ENCODE results near the gene DLL1. TPM values are rescaled to one million over a fixed set of nuclear protein-coding genes. Genes with fewer than 3 reads are reported as not detected.
A peak's percentile ranks its signal among the peaks of the same experiment; 100 is the strongest.

DLL1 gene
- total and polyA plus RNA-seq, 4 donors: 10.4 to 42.8 (median 21.7) TPM

GRCh38 chr6:170311696-170312095 is 20.8 kb upstream of the DLL1 start:
- Histone ChIP-seq H3K36me3 (ENCODE audit: control insufficient read depth, insufficient read depth, low read length) (no peaks in the 10 kb centered on the region), H3K9me3 (ENCODE audit: control insufficient read depth, insufficient read depth, low read length) (no peaks in the 10 kb centered on the region), H3K4me3 (ENCODE audit: low read depth, low read length) (no peak overlapping the region), H3K27ac (ENCODE audit: low read depth, low read length) (no peak overlapping the region), H3K4me1 (ENCODE audit: control insufficient read depth, insufficient read depth, low read length) (peaks cover 12% of the 10 kb centered on the region), H3K27me3 (ENCODE audit: control insufficient read depth, insufficient read depth, low read length) (no peaks in the 10 kb centered on the region)
- 100% methylated on average over 2 of the region's 5 CpGs for WGBS (ENCODE audit: insufficient coverage)
- DNase-seq (ENCODE audit: low read depth in 4 of 6, low spot score in 6 of 6): no peak

DNA sequence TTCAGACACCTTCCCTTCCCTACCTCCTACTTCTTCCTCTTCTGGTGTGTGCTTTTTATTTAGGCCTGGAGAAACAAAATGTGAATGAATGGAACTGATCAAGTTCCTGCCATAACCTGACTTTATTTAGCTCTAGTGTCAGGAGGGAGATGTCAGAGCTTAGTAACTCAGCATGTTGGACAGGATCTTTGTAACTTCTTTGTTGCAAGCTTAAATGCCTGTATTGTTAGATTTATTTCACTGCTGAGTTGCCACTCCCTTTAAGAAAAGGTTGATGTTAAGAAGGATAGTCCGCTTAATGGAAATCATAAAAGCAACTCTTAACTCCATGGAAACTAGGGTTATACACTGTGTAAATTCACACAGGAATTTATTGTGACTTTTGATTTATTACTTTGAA is 17.9 kb upstream of the DLL1 start:
- peaks cover 18% of the 10 kb centered on the region for H3K4me1 ChIP-seq (ENCODE audit: control insufficient read depth, insufficient read depth, low read length)

GRCh38 chr6:170307080-170307545 is 16.2 kb upstream of the DLL1 start:
- 15% methylated on average over 14 of the region's 15 CpGs for WGBS (ENCODE audit: insufficient coverage)
- no peak for DNase-seq (ENCODE audit: low read depth in 4 of 6, low spot score in 6 of 6)
- Histone ChIP-seq H3K4me1 (ENCODE audit: control insufficient read depth, insufficient read depth, low read length) (peaks cover 18% of the 10 kb centered on the region), H3K4me3 (ENCODE audit: low read depth, low read length) (peak overlapping the region; percentile 95), H3K9me3 (ENCODE audit: control insufficient read depth, insufficient read depth, low read length) (no peaks in the 10 kb centered on the region), H3K27ac (ENCODE audit: low read depth, low read length) (peak overlapping the region; percentile 82), H3K36me3 (ENCODE audit: control insufficient read depth, insufficient read depth, low read length) (no peaks in the 10 kb centered on the region), H3K27me3 (ENCODE audit: control insufficient read depth, insufficient read depth, low read length) (no peaks in the 10 kb centered on the region)

More for the DNA sequence above, 17.9 kb upstream of the DLL1 start:
- no peak overlapping the region for H3K27ac ChIP-seq (ENCODE audit: low read depth, low read length)
- H3K27me3 ChIP-seq (ENCODE audit: control insufficient read depth, insufficient read depth, low read length): no peaks in the 10 kb centered on the region
- no peak for DNase-seq (ENCODE audit: low read depth in 4 of 6, low spot score in 6 of 6)
- no peaks in the 10 kb centered on the region for H3K9me3 ChIP-seq (ENCODE audit: control insufficient read depth, insufficient read depth, low read length)
- H3K36me3 ChIP-seq (ENCODE audit: control insufficient read depth, insufficient read depth, low read length): no peaks in the 10 kb centered on the region
- no peak overlapping the region for H3K4me3 ChIP-seq (ENCODE audit: low read depth, low read length)
- no CpG with 5 or more reads among the region's 1 CpG for WGBS (ENCODE audit: insufficient coverage)

GRCh38 chr6:170306324-170307079 is 15.6 kb upstream of the DLL1 start, which contains the start of gene FAM120B:
Gene FAM120B, plus strand, starts transcription at chr6:170306758. Its CDS starts 10,633 bp downstream, at chr6:170317391.
- DNase-seq (ENCODE audit: low read depth in 4 of 6, low spot score in 6 of 6): peak; percentile 89 to 99 (median 94)

GRCh38 chr6:170305805-170306323 is 15.0 kb upstream of the DLL1 start:
- H3K4me1 ChIP-seq (ENCODE audit: control insufficient read depth, insufficient read depth, low read length): peaks cover 18% of the 10 kb centered on the region
- peaks cover 3% of the 10 kb centered on the region for H3K9me3 ChIP-seq (ENCODE audit: control insufficient read depth, insufficient read depth, low read length)
- no peak for DNase-seq (ENCODE audit: low read depth in 4 of 6, low spot score in 6 of 6)
- no peaks in the 10 kb centered on the region for H3K36me3 ChIP-seq (ENCODE audit: control insufficient read depth, insufficient read depth, low read length)
- H3K27me3 ChIP-seq (ENCODE audit: control insufficient read depth, insufficient read depth, low read length): no peaks in the 10 kb centered on the region
- 12% methylated on average over 29 of the region's 29 CpGs for WGBS (ENCODE audit: insufficient coverage)
- H3K27ac ChIP-seq (ENCODE audit: low read depth, low read length): peak overlapping the region; percentile 61
- H3K4me3 ChIP-seq (ENCODE audit: low read depth, low read length): peak overlapping the region; percentile 95

More at GRCh38 chr6:170306324-170307079, 15.6 kb upstream of the DLL1 start, which contains the start of gene FAM120B:
- WGBS (ENCODE audit: insufficient coverage): under 1% methylated on average over 97 of the region's 97 CpGs
- H3K4me1 ChIP-seq (ENCODE audit: control insufficient read depth, insufficient read depth, low read length): peaks cover 18% of the 10 kb centered on the region
- H3K4me3 ChIP-seq (ENCODE audit: low read depth, low read length): peak within 1 kb of the TSS; percentile 95
- no peaks in the 10 kb centered on the region for H3K27me3 ChIP-seq (ENCODE audit: control insufficient read depth, insufficient read depth, low read length)
- peak within 1 kb of the TSS; percentile 82 for H3K27ac ChIP-seq (ENCODE audit: low read depth, low read length)
- no peaks in the 10 kb centered on the region for H3K36me3 ChIP-seq (ENCODE audit: control insufficient read depth, insufficient read depth, low read length)
- H3K9me3 ChIP-seq (ENCODE audit: control insufficient read depth, insufficient read depth, low read length): no peaks in the 10 kb centered on the region

DNA sequence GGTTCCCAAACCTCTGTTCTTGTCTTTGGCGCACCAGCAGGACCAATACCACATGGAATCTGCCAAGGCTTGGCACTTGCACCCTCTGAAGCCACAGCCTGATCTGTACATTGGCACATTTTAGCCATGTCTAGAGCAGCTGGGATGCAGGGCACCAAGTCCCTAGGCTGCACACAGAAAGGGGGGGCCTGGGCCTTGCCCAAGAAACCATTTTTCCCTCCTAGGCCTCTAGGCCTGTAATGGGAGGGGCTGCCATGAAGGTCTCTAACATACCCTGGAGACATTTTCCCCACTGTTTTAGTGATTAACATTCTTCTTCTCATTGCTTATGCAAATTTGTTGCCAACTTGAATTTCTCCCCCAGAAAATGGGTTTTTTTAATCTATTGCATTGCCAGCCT is 10.3 kb upstream of the DLL1 start:
- no peak for DNase-seq (ENCODE audit: low read depth in 4 of 6, low spot score in 6 of 6)
- Histone ChIP-seq H3K4me1 (ENCODE audit: control insufficient read depth, insufficient read depth, low read length) (peaks cover 26% of the 10 kb centered on the region), H3K27me3 (ENCODE audit: control insufficient read depth, insufficient read depth, low read length) (peaks cover 8% of the 10 kb centered on the region), H3K36me3 (ENCODE audit: control insufficient read depth, insufficient read depth, low read length) (no peaks in the 10 kb centered on the region), H3K4me3 (ENCODE audit: low read depth, low read length) (no peak overlapping the region), H3K27ac (ENCODE audit: low read depth, low read length) (no peak overlapping the region), H3K9me3 (ENCODE audit: control insufficient read depth, insufficient read depth, low read length) (peaks cover 3% of the 10 kb centered on the region)
- WGBS (ENCODE audit: insufficient coverage): 86% methylated on average over 1 of the region's 1 CpG

DNA sequence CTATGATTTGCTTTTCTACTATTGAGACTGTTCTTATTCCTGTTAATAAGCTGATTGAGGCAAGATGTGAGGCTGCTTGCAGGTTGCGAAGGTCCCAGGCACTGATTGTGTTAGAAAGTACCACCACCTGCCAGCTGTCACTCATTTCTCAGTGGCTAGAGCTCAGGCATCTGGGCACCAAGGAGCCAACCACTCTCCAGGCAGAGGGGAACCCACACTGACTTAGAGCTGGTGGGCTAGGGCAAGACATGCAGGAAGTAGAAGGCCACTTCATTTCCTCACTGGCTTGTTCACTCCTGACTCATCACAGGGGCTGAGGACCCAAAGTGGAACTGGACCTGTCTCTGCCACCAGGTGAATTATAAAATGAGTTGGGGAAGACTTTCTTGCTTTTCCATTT is 7.8 kb upstream of the DLL1 start:
- Histone ChIP-seq H3K36me3 (ENCODE audit: control insufficient read depth, insufficient read depth, low read length) (no peaks in the 10 kb centered on the region), H3K4me3 (ENCODE audit: low read depth, low read length) (no peak overlapping the region), H3K4me1 (ENCODE audit: control insufficient read depth, insufficient read depth, low read length) (peaks cover 43% of the 10 kb centered on the region), H3K9me3 (ENCODE audit: control insufficient read depth, insufficient read depth, low read length) (peaks cover 3% of the 10 kb centered on the region), H3K27me3 (ENCODE audit: control insufficient read depth, insufficient read depth, low read length) (peaks cover 26% of the 10 kb centered on the region), H3K27ac (ENCODE audit: low read depth, low read length) (no peak overlapping the region)
- WGBS (ENCODE audit: insufficient coverage): 100% methylated on average over 1 of the region's 1 CpG
- DNase-seq (ENCODE audit: low read depth in 4 of 6, low spot score in 6 of 6): no peak

- peak in 2 of 6 donors; percentile 56 to 67 for DNase-seq (ENCODE audit: low read depth in 4 of 6, low spot score in 6 of 6)
- H3K27ac ChIP-seq (ENCODE audit: low read depth, low read length): no peak overlapping the region
- WGBS (ENCODE audit: insufficient coverage): 20% methylated on average over 1 of the region's 11 CpGs
- peaks cover 32% of the 10 kb centered on the region for H3K27me3 ChIP-seq (ENCODE audit: control insufficient read depth, insufficient read depth, low read length)
- peaks cover 3% of the 10 kb centered on the region for H3K9me3 ChIP-seq (ENCODE audit: control insufficient read depth, insufficient read depth, low read length)
- no peak overlapping the region for H3K4me3 ChIP-seq (ENCODE audit: low read depth, low read length)
- H3K36me3 ChIP-seq (ENCODE audit: control insufficient read depth, insufficient read depth, low read length): no peaks in the 10 kb centered on the region
- peaks cover 49% of the 10 kb centered on the region for H3K4me1 ChIP-seq (ENCODE audit: control insufficient read depth, insufficient read depth, low read length)
These were observed 6.9 kb upstream of the DLL1 start for GRCh38 chr6:170297576-170298330.

DNA sequence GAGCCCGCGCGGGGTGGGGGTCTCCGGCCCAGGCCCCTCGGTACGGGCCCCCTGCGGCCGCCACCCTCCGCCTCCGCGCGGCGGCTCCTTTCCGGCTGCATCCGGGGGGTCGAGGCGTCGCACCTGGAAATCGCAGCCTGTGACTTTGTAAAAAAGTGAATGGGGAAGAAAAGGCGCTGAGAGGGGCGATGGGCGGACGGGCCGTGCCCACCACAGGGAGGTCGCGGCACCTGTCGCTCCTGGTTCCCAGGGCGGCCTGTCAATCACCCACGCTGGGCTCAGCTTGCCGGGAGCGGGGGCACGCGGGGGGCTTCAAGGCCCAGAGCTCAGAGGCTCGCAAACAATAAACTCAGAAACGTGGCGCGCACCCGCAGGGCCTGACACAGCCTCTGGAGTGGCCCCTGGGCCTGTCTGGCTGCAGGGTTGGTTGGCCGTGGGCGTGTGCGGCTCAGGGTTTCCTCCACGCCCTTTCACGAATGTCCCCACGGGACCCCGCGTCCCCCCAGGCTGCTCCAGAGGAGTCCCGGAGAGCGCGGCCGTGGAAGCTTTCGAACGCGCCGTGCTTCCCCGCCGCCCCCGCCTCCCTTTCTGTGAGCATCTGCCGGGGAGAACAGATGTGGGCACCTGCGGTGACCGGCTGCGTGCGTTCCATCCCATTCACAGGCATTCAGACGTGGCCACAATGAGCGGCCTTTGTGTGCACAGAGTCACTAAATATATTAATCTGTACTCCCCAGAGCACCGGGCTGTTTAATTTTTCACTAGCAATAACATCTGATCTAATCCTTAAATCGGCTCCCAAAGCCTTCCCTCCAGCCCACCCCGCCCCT is 6.1 kb upstream of the DLL1 start:
- Histone ChIP-seq H3K36me3 (ENCODE audit: control insufficient read depth, insufficient read depth, low read length) (no peaks in the 10 kb centered on the region), H3K4me1 (ENCODE audit: control insufficient read depth, insufficient read depth, low read length) (peaks cover 57% of the 10 kb centered on the region), H3K9me3 (ENCODE audit: control insufficient read depth, insufficient read depth, low read length) (peaks cover 3% of the 10 kb centered on the region), H3K27ac (ENCODE audit: low read depth, low read length) (peak overlapping the region; percentile 47), H3K27me3 (ENCODE audit: control insufficient read depth, insufficient read depth, low read length) (peaks cover 39% of the 10 kb centered on the region), H3K4me3 (ENCODE audit: low read depth, low read length) (peak overlapping the region; percentile 29)
- DNase-seq (ENCODE audit: low read depth in 4 of 6, low spot score in 6 of 6): peak in 2 of 6 donors; percentile 54 to 77
- 3% methylated on average over 65 of the region's 67 CpGs for WGBS (ENCODE audit: insufficient coverage)
